K562 (cell line): ENCODE measurements around the gene INSYN2B. TPM values are rescaled to one million over a fixed set of nuclear protein-coding genes. Genes with fewer than 3 reads are reported as not detected.

Experiments used
- ATAC-seq: fragments of 200-7000 bp; cut with Tn5 transposase; 3 replicates; pipeline ENCODE4 v1.9.1; 2020; ENCODE audit warnings: moderate library complexity
- BruUV-seq: library from RNA; stranded (reverse); fragments of 400-500 nt; replicated peaks from 2 replicates; lab custom pipeline; 2021; lab: Mats Ljungman, UMichigan
- CTCF ChIA-PET: fragments of 300-600 bp; formaldehyde crosslinking; extraction: SDS; loops from one replicate; lab custom pipeline; 2021; ENCODE audit warnings: low intra/inter-chr PET ratio; lab: Yijun Ruan, JAX
- POLR2A ChIA-PET: fragments of 300-600, 350-650 bp; sonication (Branson Sonifier 250); formaldehyde crosslinking; extraction: SDS; loops from one replicate; lab custom pipeline; 2021; ENCODE audit warnings: antibody characterized with exemption, inconsistent platforms; lab: Yijun Ruan, JAX
- DNase-seq, 4 experiments: peaks; one replicate each; pipeline versions ENCODE4 v3.0.0 to v3.0.0-alpha.2; 2011 to 2018; ENCODE audit warnings: low spot score in 3 of 4, mixed read lengths in 3 of 4; ENCODE audit errors: extremely low read depth in 1 of 4
- FAIRE-seq: peaks from 2 replicates; lab custom pipeline; 2011; peaks lifted over from hg19 to GRCh38; lab: Jason Lieb, UNC
- H2AFZ ChIP-seq: 2 replicates; pipeline ENCODE4 v1.6.0; 2011; ENCODE audit warnings: low read depth, low read length, control low read depth, inconsistent platforms
- H3K27ac ChIP-seq: fragments of 200-600 bp; 3 replicates; pipeline ENCODE4 v1.8.0; 2011; ENCODE audit warnings: low read depth, mild to moderate bottlenecking, control low read depth, inconsistent platforms, low read length, moderate library complexity, mixed read lengths; ENCODE audit errors: extremely low read depth
- H3K27me3 ChIP-seq, 2 experiments: fragments of 300-600 bp in 1 of 2; 2 replicates in 1 of 2; 3 replicates in 1 of 2; pipeline versions ENCODE4 v1.6.0 to v1.8.0; 2011; ENCODE audit warnings: inconsistent platforms in 2 of 2, low read length in 2 of 2, mild to moderate bottlenecking in 1 of 2, mixed read lengths in 1 of 2, moderate library complexity in 1 of 2; ENCODE audit not compliant: control insufficient read depth in 2 of 2, insufficient read depth in 2 of 2
- H3K36me3 ChIP-seq: fragments of 300-600 bp; 3 replicates; pipeline ENCODE4 v1.8.0; 2011; ENCODE audit warnings: mild to moderate bottlenecking, low read length, inconsistent platforms; ENCODE audit not compliant: control insufficient read depth, insufficient read depth
- H3K4me1 ChIP-seq, 2 experiments: fragments of 200-600 bp in 1 of 2; replicated peaks in 1 of 2; 2 replicates in 1 of 2; 3 replicates in 1 of 2; pipeline versions ENCODE4 v1.5.1 to v1.8.0; 2011; ENCODE audit warnings: inconsistent platforms in 2 of 2, low read length in 2 of 2, mild to moderate bottlenecking in 1 of 2, mixed read lengths in 1 of 2, moderate library complexity in 1 of 2; ENCODE audit not compliant: control insufficient read depth in 2 of 2, insufficient read depth in 2 of 2
- H3K4me2 ChIP-seq: 2 replicates; pipeline ENCODE4 v1.6.1; 2011; ENCODE audit warnings: low read length, control low read depth, inconsistent platforms, mixed read lengths; ENCODE audit not compliant: insufficient read depth
- H3K4me3 ChIP-seq: fragments of 200-600 bp; sonication (generic), shearing (Covaris generic); 2 replicates; pipeline ENCODE4 v1.5.1; 2016; ENCODE audit warnings: control low read depth, inconsistent platforms
- H3K79me2 ChIP-seq: fragments of 200-600 bp; 3 replicates; pipeline ENCODE4 v1.8.0; 2011; ENCODE audit warnings: low read length, inconsistent platforms; ENCODE audit not compliant: control insufficient read depth, insufficient read depth
- H3K9ac ChIP-seq, 2 experiments: 2 replicates each; pipeline versions ENCODE4 v1.6.0 to v1.6.1; 2011; ENCODE audit warnings: low read depth in 2 of 2, low read length in 2 of 2, control low read depth in 1 of 2, inconsistent platforms in 1 of 2, mild to moderate bottlenecking in 1 of 2, mixed read lengths in 1 of 2; ENCODE audit not compliant: insufficient read depth in 1 of 2
- H3K9me1 ChIP-seq: one replicate; pipeline ENCODE4 v1.6.0; 2011; ENCODE audit warnings: inconsistent platforms, mild to moderate bottlenecking, low read length, moderate library complexity; ENCODE audit not compliant: control insufficient read depth, insufficient read depth
- H3K9me3 ChIP-seq: replicated peaks from 2 replicates; pipeline ENCODE4 v1.5.1; 2011; ENCODE audit warnings: low read depth, low read length, inconsistent platforms; ENCODE audit not compliant: control insufficient read depth, insufficient read depth
- H4K20me1 ChIP-seq: replicated peaks from 2 replicates; pipeline ENCODE4 v1.6.1; 2011; ENCODE audit warnings: low read length, inconsistent platforms, mixed read lengths; ENCODE audit not compliant: control insufficient read depth, insufficient read depth
- RAD21 ChIP-seq, 2 experiments: fragments of 250-450 bp in 1 of 2; fragments of 450-650 bp in 1 of 2; sonication (Bioruptor Pico) in 1 of 2; formaldehyde crosslinking in 1 of 2; IDR thresholded peaks in 1 of 2; conservative IDR thresholded peaks in 1 of 2; 2 replicates each; pipeline versions ENCODE4 v1.4.0 to v1.8.0; 2020 to 2022; ENCODE audit warnings: mild to moderate bottlenecking in 2 of 2, moderate library complexity in 1 of 2
- RBM17 ChIP-seq: fragments of 200-400 bp; formaldehyde crosslinking; IDR thresholded peaks from 2 replicates; pipeline ENCODE4 v1.6.1; 2017; ENCODE audit warnings: low read depth, mild to moderate bottlenecking, low read length, borderline replicate concordance
- ZNF316 ChIP-seq: fragments of 450-650 bp; IDR thresholded peaks from 2 replicates; pipeline ENCODE4 v1.6.1; 2016
- WGBS: fragments of 100-300 bp; shearing (Covaris generic); methylation state at CpG from one replicate; pipeline ENCODE4 v1.1.6; 2016; ENCODE audit warnings: low coverage, mixed read lengths; ENCODE audit not compliant: insufficient coverage; ENCODE audit errors: missing lambda C conversion rate; 5-methylcytosine and 5-hydroxymethylcytosine counted together
- in situ Hi-C: fragments of 300-500 bp; cut with MboI; formaldehyde crosslinking; loops from 4 replicates; pipeline ENCODE4 v1.15.0; 2018; ENCODE audit warnings: inconsistent platforms, mixed read lengths
- intact Hi-C: fragments of 100-400 bp; cut with micrococcal nuclease; formaldehyde crosslinking; loops from 2 replicates; pipeline ENCODE4 v1.14.2; 2022
- polyA plus RNA-seq, 8 experiments: library from polyadenylated mRNA; depleted of rRNA in 4 of 8; stranded (reverse) in 5 of 8; unstranded in 3 of 8; fragments of >200 nt; fragmentation: Nextera tagmentation in 2 of 8; fragmentation: Illumina TruSeq in 1 of 8; extraction: Ambion mirVana in 2 of 8; extraction: Trizol in 1 of 8; gene quantifications; 2 replicates each; pipeline versions ENCODE4 v1.2.1 to v1.2.3, GENCODE V29; 2011 to 2014; ENCODE audit warnings: inconsistent platforms in 1 of 8, missing spikeins in 1 of 8
- total RNA-seq, 7 experiments: library from RNA; depleted of rRNA in 6 of 7; stranded (reverse); fragments of >200 nt in 6 of 7; fragmentation: Illumina TruSeq in 2 of 7; extraction: Trizol in 2 of 7; gene quantifications; 2 replicates each; pipeline versions ENCODE4 v1.2.1 to v1.2.3, GENCODE V29; 2011 to 2021; ENCODE audit warnings: low replicate concordance in 1 of 7
- TF ChIP-seq, protein P1 (sequence below), 2 experiments: fragments of 450-650 bp; IDR thresholded peaks; 2 replicates each; pipeline ENCODE4 v1.6.1; 2016; ENCODE audit warnings: mild to moderate bottlenecking in 2 of 2, borderline replicate concordance in 1 of 2, low read depth in 1 of 2, moderate library complexity in 1 of 2
- TF ChIP-seq, protein P2 (sequence below), 3 experiments: IDR thresholded peaks in 2 of 3; conservative IDR thresholded peaks in 1 of 3; 2 replicates each; pipeline ENCODE4 v1.5.1; 2011 to 2012; ENCODE audit warnings: low read length in 3 of 3, mild to moderate bottlenecking in 3 of 3, control low read depth in 2 of 3, improper control_type of control experiment in 1 of 3, inconsistent platforms in 1 of 3, low read depth in 1 of 3, mixed read lengths in 1 of 3, moderate library complexity in 1 of 3; ENCODE audit not compliant: insufficient read depth in 2 of 3

Gene INSYN2B
- total and polyA plus RNA-seq, 9 of the 15 experiments (the other 6 are each of a cell fraction or from before 2014, with no cell fraction given): not detected

DNA sequence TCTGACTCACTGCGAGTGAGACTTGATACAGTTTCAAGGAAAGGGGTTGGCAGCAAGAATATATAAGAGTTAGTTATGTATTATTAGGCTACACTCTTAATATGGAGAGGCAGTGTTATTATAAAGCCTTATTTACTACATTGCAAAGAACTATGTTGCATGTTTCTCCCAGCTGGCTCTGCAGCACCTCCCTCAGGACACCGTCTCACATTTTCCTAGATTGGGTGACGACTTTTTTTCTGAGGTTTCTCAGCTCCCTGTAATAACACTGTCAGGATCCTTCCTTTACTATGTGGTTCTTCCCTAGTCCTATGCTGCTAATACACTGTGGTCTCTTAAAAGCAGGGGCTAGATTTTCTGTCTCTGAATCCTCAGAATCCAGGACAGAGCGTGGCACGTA lies 153.7 kb downstream of the INSYN2B start:
- ATAC-seq (peak; percentile 63; the same call in 1 of the 3 replicates), DNase-seq (peak; percentile 12 to 25 (median 18)), FAIRE-seq (peak; percentile 59)
- POLR2A ChIA-PET: interaction anchor here (0.6 kb wide), 2 partner anchors 11 to 158 kb away, joined by 3 read pairs; no protein-coding TSS in a partner anchor
- Histone ChIP-seq H3K79me2 (no peaks in the 10 kb centered on the region), H3K9me1 (no peaks in the 10 kb centered on the region), H2AFZ (no peak overlapping the region), H3K9me3 (no peaks in the 10 kb centered on the region), H3K36me3 (no peaks in the 10 kb centered on the region), H3K4me1 (no peaks in the 10 kb centered on the region), H4K20me1 (no peaks in the 10 kb centered on the region), H3K27me3 (no peaks in the 10 kb centered on the region; a peak in 1 of 5 replicates), H3K9ac (no peak overlapping the region), H3K27ac (no peak overlapping the region), H3K4me2 (no peak overlapping the region), H3K4me3 (no peak overlapping the region)
- 25% methylated on average over 5 of the region's 5 CpGs for WGBS
- CTCF ChIA-PET: no interaction called here
- BruUV-seq: no TSS peak
- intact Hi-C loops: loop anchor here (1.0 kb wide), 1 partner anchor 125 kb away; no protein-coding TSS in a partner anchor
- TF ChIP-seq RBM17 (no peak), ZNF316 (no peak), RAD21 (CRISPR knock-in tag; conservative IDR thresholded peaks at IDR 0.05 in 1 of 2, IDR thresholded peaks at IDR 0.05 in 1 of 2) (peak in 1 of 2 experiments; percentile 48; a peak in 3 of 4 replicates)
- TF ChIP-seq, protein P1, sequence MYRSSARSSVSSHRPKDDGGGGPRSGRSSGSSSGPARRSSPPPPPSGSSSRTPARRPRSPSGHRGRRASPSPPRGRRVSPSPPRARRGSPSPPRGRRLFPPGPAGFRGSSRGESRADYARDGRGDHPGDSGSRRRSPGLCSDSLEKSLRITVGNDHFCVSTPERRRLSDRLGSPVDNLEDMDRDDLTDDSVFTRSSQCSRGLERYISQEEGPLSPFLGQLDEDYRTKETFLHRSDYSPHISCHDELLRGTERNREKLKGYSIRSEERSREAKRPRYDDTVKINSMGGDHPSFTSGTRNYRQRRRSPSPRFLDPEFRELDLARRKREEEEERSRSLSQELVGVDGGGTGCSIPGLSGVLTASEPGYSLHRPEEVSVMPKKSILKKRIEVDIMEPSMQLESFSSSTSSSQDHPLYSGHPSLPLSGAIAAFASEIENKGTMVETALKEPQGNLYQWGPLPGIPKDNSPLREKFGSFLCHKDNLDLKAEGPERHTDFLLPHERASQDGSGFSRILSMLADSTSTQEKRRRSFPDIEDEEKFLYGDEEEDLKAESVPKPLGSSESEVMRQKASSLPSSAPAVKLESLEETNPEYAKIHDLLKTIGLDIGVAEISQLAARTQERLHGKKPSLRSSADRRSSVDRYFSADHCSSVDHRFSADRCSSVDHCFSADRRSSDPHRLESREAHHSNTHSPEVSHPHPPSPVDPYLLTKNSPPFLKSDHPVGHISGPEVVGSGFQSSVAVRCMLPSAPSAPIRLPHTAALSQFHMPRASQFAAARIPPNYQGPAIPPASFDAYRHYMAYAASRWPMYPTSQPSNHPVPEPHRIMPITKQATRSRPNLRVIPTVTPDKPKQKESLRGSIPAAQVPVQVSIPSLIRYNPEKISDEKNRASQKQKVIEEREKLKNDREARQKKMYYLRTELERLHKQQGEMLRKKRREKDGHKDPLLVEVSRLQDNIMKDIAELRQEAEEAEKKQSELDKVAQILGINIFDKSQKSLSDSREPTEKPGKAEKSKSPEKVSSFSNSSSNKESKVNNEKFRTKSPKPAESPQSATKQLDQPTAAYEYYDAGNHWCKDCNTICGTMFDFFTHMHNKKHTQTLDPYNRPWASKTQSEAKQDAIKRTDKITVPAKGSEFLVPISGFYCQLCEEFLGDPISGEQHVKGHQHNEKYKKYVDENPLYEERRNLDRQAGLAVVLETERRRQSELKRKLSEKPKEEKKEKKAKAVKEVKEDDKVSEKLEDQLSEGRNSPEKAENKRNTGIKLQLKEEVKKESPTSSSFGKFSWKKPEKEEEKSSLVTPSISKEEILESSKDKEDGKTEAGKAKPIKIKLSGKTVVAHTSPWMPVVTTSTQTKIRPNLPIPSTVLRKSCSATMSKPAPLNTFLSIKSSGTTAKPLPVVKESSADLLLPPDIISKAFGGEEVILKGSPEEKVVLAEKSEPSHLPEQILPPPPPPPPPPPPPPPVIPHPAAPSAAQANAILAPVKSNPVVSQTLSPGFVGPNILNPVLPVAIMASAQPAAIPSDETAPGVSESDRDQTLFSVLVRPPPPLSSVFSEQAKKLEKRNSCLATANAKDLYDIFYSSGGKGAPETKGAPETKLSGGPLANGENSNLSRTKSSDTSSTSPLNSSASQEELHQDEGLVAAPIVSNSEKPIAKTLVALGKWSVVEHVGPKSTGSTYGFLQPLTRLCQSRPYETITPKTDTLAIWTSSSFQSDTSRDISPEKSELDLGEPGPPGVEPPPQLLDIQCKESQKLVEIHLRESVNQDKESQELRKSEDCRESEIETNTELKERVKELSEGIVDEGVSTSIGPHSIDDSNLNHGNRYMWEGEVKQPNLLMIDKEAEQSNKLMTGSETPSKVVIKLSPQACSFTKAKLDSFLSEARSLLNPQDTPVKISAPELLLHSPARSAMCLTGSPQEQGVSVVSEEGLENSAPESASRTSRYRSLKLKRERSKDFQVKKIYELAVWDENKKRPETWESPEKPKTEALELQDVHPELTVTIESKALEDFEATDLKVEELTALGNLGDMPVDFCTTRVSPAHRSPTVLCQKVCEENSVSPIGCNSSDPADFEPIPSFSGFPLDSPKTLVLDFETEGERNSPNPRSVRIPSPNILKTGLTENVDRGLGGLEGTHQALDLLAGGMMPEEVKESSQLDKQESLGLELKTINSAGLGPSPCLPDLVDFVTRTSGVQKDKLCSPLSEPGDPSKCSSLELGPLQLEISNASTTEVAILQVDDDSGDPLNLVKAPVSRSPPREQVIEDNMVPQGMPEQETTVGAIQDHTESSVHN (IDR thresholded peaks at IDR 0.05; ENCODE audit: borderline replicate concordance in 1 of 2, low read depth in 1 of 2): no peak
- TF ChIP-seq, protein P2, sequence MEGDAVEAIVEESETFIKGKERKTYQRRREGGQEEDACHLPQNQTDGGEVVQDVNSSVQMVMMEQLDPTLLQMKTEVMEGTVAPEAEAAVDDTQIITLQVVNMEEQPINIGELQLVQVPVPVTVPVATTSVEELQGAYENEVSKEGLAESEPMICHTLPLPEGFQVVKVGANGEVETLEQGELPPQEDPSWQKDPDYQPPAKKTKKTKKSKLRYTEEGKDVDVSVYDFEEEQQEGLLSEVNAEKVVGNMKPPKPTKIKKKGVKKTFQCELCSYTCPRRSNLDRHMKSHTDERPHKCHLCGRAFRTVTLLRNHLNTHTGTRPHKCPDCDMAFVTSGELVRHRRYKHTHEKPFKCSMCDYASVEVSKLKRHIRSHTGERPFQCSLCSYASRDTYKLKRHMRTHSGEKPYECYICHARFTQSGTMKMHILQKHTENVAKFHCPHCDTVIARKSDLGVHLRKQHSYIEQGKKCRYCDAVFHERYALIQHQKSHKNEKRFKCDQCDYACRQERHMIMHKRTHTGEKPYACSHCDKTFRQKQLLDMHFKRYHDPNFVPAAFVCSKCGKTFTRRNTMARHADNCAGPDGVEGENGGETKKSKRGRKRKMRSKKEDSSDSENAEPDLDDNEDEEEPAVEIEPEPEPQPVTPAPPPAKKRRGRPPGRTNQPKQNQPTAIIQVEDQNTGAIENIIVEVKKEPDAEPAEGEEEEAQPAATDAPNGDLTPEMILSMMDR (IDR thresholded peaks at IDR 0.05 in 2 of 3, conservative IDR thresholded peaks at IDR 0.05 in 1 of 3; ENCODE audit: insufficient read depth in 2 of 3, low read depth in 1 of 3, low read length in 3 of 3): peak; percentile 36 to 54 (median 39); a peak in 4 of 6 replicates
- in situ Hi-C loops: no loop called here
